Activated CD8-positive, alpha-beta T cell treated with anti-CD3 and anti-CD28 coated beads for 36 hours (primary cell): Measurements from ENCODE around the gene PXN. TPM values are rescaled to one million over a fixed set of nuclear protein-coding genes. Genes with fewer than 3 reads are reported as not detected.

Experiments
- ATAC-seq: fragments of 200-7000 bp; cut with Tn5 transposase; one replicate; pipeline ENCODE4 v1.10.0; 2021; ENCODE audit warnings: mild to moderate bottlenecking, moderate library complexity
- CTCF ChIA-PET: fragments of 350-600 bp; sonication (Branson Sonifier 250); formaldehyde crosslinking; loops from one replicate; lab custom pipeline; 2021; ENCODE audit warnings: antibody characterized with exemption; lab: Charles Lee
- POLR2A ChIA-PET: fragments of 350-600 bp; sonication (Branson Sonifier 250); formaldehyde crosslinking; loops from one replicate; lab custom pipeline; 2021; ENCODE audit warnings: antibody characterized with exemption; lab: Charles Lee
- DNase-seq: peaks from one replicate; pipeline ENCODE4 v3.0.0-alpha.2; 2020
- H3K27ac Mint-ChIP-seq: one replicate; pipeline ENCODE4 v1.8.0; 2021; ENCODE audit warnings: mild to moderate bottlenecking, mixed read lengths
- H3K27me3 Mint-ChIP-seq: one replicate; pipeline ENCODE4 v1.8.0; 2021; ENCODE audit warnings: mixed read lengths
- H3K36me3 Mint-ChIP-seq: one replicate; pipeline ENCODE4 v1.8.0; 2021; ENCODE audit warnings: low read depth, mixed read lengths
- H3K4me1 Mint-ChIP-seq: one replicate; pipeline ENCODE4 v1.8.0; 2021; ENCODE audit warnings: low read depth, mixed read lengths
- H3K4me3 Mint-ChIP-seq: one replicate; pipeline ENCODE4 v1.8.0; 2021; ENCODE audit warnings: mild to moderate bottlenecking, moderate library complexity, mixed read lengths
- H3K9me3 Mint-ChIP-seq: one replicate; pipeline ENCODE4 v1.8.0; 2021; ENCODE audit warnings: mixed read lengths
- CTCF ChIP-seq: fragments of 200-600 bp; IDR thresholded peaks from one replicate; pipeline ENCODE4 v1.8.0; 2022; ENCODE audit warnings: antibody characterized with exemption, mild to moderate bottlenecking
- intact Hi-C: fragments of 100-400 bp; cut with micrococcal nuclease; formaldehyde crosslinking; loops from one replicate; pipeline ENCODE4 v1.10.0; 2022
- total RNA-seq, 2 experiments: library from RNA; stranded (reverse); gene quantifications; one replicate each; pipeline ENCODE4 v1.2.3, GENCODE V29; 2021

PXN gene
- total RNA-seq, 2 experiments from 2014 or later: 40.2 to 45.3 TPM

DNA sequence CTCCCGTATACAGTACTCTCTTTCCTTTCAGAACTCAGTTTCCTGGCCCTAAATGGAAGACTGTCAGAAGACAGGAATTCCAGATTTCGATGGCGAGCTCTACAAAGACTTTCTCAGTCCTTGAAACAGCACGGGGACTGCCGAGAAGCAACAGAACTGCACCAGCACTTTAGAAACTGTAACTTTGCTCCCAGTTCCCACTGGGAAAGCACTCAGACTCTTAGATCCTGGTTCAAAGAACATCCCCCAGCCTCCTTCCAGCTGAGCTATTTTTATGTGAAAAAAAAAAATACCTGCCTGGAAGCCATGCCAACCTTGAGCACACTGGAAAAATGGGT is 1.8 kb downstream of the PXN start:
- H3K27me3 Mint-ChIP-seq: no peaks in the 10 kb centered on the region

GRCh38 chr12:120262852-120263747 is 2.4 kb downstream of the PXN start:
- Mint-ChIP-seq H3K4me3 (peak overlapping the region; percentile 78), H3K4me1 (peaks cover 63% of the 10 kb centered on the region), H3K27me3 (no peaks in the 10 kb centered on the region), H3K27ac (peak overlapping the region; percentile 47), H3K9me3 (no peaks in the 10 kb centered on the region), H3K36me3 (no peaks in the 10 kb centered on the region)
- ChIA-PET CTCF (interaction anchor here (0.7 to 25.9 kb wide), 11 partner anchors 9 to 61 kb away, joined by 3 to 749 read pairs (median 5); partner anchors contain the start of genes RNU4-2, RPLP0 and SIRT4), POLR2A (interaction anchor here (0.6 to 12.6 kb wide), 9 partner anchors 10 to 64 kb away, joined by 3 to 207 read pairs (median 11); partner anchors contain the start of genes RNU4-1, RNU4-2 and RPLP0)
- intact Hi-C loops: no loop called here
- ATAC-seq: no peak
- TF ChIP-seq CTCF: no peak
- DNase-seq: no peak

More for the DNA sequence above, 1.8 kb downstream of the PXN start:
- peak overlapping the region; percentile 64 for H3K27ac Mint-ChIP-seq
- CTCF ChIA-PET: interaction anchor here (1.1 to 25.9 kb wide), 7 partner anchors 15 to 62 kb away, joined by 3 to 749 read pairs (median 5); partner anchors contain the start of genes RPLP0 and SIRT4
- ATAC-seq (no peak), DNase-seq (no peak)
- peaks cover 58% of the 10 kb centered on the region for H3K4me1 Mint-ChIP-seq
- no peaks in the 10 kb centered on the region for H3K36me3 Mint-ChIP-seq
- POLR2A ChIA-PET: interaction anchor here (0.7 to 12.6 kb wide), 6 partner anchors 10 to 64 kb away, joined by 3 to 207 read pairs (median 76); partner anchors contain the start of genes RNU4-1, RNU4-2 and RPLP0
- intact Hi-C loops: no loop called here
- TF ChIP-seq CTCF: no peak
- H3K4me3 Mint-ChIP-seq: peak overlapping the region; percentile 78
- H3K9me3 Mint-ChIP-seq: no peaks in the 10 kb centered on the region

DNA sequence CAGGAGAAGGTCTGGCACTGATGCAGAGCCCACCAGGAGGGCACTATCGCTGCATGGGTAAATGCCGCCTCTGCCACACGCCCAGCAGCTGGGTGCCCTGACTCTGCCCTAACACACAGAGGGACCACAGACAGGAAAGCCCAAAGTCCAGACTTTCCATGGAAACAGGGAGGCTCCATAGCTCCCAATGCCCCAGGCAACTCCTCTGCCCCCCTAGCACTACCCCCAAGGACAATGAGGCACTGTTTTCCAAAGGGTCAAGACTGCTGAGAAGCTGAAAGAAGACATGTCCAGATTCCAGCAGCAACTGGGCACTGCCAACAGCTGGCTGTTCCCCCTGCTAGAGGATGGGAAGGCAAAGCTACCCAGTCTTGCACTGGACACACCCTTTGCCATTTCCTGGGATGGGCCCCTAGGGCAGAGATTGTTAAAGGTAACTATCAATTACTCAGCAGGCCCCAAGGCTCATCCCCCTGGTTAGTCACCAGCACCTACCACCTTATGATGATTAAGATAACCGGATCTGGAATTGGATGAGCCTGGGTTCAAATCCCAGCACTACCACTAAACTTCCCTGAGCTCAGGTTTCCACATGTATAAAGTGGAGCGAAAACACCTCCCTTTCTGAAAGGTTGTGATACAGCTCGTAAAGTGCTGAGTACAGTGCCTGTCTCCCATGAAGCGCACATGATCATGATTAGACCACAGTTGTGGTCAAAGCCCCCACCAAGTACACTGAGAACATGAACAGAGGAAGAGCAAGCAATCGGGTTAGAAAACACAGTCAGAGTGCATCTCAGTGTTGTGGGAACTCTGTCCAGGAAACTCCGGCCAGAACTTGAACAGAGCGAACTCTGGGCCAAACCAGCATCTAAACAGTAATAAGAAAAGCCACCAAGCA is 3.3 kb downstream of the PXN start:
- H3K36me3 Mint-ChIP-seq: no peaks in the 10 kb centered on the region
- H3K27me3 Mint-ChIP-seq: no peaks in the 10 kb centered on the region
- intact Hi-C loops: no loop called here
- CTCF ChIA-PET: interaction anchor here (0.7 to 25.9 kb wide), 12 partner anchors 8 to 61 kb away, joined by 3 to 749 read pairs (median 5); partner anchors contain the start of genes RNU4-2, RPLP0 and SIRT4
- TF ChIP-seq CTCF: no peak
- peak; percentile 68 for DNase-seq
- H3K4me3 Mint-ChIP-seq: peak overlapping the region; percentile 78
- peak overlapping the region; percentile 47 for H3K27ac Mint-ChIP-seq
- peak; percentile 49 for ATAC-seq
- peaks cover 72% of the 10 kb centered on the region for H3K4me1 Mint-ChIP-seq
- POLR2A ChIA-PET: interaction anchor here (0.6 to 12.6 kb wide), 11 partner anchors 9 to 63 kb away, joined by 3 to 207 read pairs (median 5); partner anchors contain the start of genes RNU4-1, RNU4-2 and RPLP0
- H3K9me3 Mint-ChIP-seq: no peaks in the 10 kb centered on the region

- no peak overlapping the region for H3K4me3 Mint-ChIP-seq
- ATAC-seq (no peak), DNase-seq (no peak)
- peak overlapping the region; percentile 14 for H3K27ac Mint-ChIP-seq
- CTCF ChIA-PET: interaction anchor here (1.4 to 25.9 kb wide), 4 partner anchors 8 to 59 kb away, joined by 4 to 749 read pairs (median 14); partner anchors contain the start of gene RPLP0
- no peaks in the 10 kb centered on the region for H3K27me3 Mint-ChIP-seq
- intact Hi-C loops: no loop called here
- TF ChIP-seq CTCF: no peak
- POLR2A ChIA-PET: interaction anchor here (0.7 to 12.6 kb wide), 5 partner anchors 8 to 61 kb away, joined by 3 to 207 read pairs (median 107); partner anchors contain the start of genes RNU4-1, RNU4-2 and RPLP0
- H3K4me1 Mint-ChIP-seq: peaks cover 80% of the 10 kb centered on the region
- H3K36me3 Mint-ChIP-seq: no peaks in the 10 kb centered on the region
- no peaks in the 10 kb centered on the region for H3K9me3 Mint-ChIP-seq
Observed at GRCh38 chr12:120260607-120261006, 4.9 kb downstream of the PXN start.
